Panc1 (cell line): ENCODE results near the gene RNF145. TPM values are rescaled to one million over a fixed set of nuclear protein-coding genes. Genes with fewer than 3 reads are reported as not detected.

Experiments used
- ATAC-seq: fragments of 200-7000 bp; cut with Tn5 transposase; 2 replicates; pipeline ENCODE4 v1.9.1; 2020; ENCODE audit warnings: mild to moderate bottlenecking, moderate library complexity
- BruUV-seq: library from RNA; stranded (reverse); fragments of 400-500 nt; replicated peaks from 2 replicates; lab custom pipeline; 2021; lab: Mats Ljungman, UMichigan
- CTCF ChIA-PET: fragments of 300-600 bp; sonication (Branson Sonifier 250); formaldehyde crosslinking; loops from one replicate; lab custom pipeline; 2022; ENCODE audit warnings: antibody characterized with exemption; lab: Charles Lee
- POLR2A ChIA-PET: fragments of 300-600 bp; sonication (Branson Sonifier 250); formaldehyde crosslinking; loops from one replicate; lab custom pipeline; 2022; ENCODE audit warnings: antibody characterized with exemption; lab: Charles Lee
- DNase-seq: peaks from one replicate; pipeline ENCODE4 v3.0.0-alpha.2; 2010; ENCODE audit warnings: low read depth, low spot score
- H3K27ac ChIP-seq: 2 replicates; pipeline ENCODE4 v1.5.1; 2011; ENCODE audit warnings: mild to moderate bottlenecking, low read length, inconsistent platforms
- H3K27me3 ChIP-seq: fragments of 200-500 bp; sonication (Bioruptor generic); 2 replicates; pipeline ENCODE4 v1.6.0; 2014; ENCODE audit warnings: low read length, inconsistent platforms; ENCODE audit not compliant: control insufficient read depth, insufficient read depth
- H3K36me3 ChIP-seq: fragments of 200-500 bp; sonication (Bioruptor generic); 2 replicates; pipeline ENCODE4 v1.5.1; 2014; ENCODE audit warnings: inconsistent platforms, mild to moderate bottlenecking, low read length, moderate library complexity; ENCODE audit not compliant: control insufficient read depth, insufficient read depth
- H3K4me1 ChIP-seq: 2 replicates; pipeline ENCODE4 v1.5.1; 2011; ENCODE audit warnings: inconsistent platforms, mild to moderate bottlenecking, low read length, moderate library complexity; ENCODE audit not compliant: control insufficient read depth, insufficient read depth
- H3K4me3 ChIP-seq, 2 experiments: 2 replicates each; pipeline ENCODE4 v1.5.1; 2011 to 2012; ENCODE audit warnings: low read depth in 2 of 2, low read length in 2 of 2, mild to moderate bottlenecking in 2 of 2, inconsistent platforms in 1 of 2, moderate library complexity in 1 of 2
- H3K9me3 ChIP-seq: fragments of 200-500 bp; sonication (Bioruptor generic); 2 replicates; pipeline ENCODE4 v1.5.1; 2014; ENCODE audit warnings: low read depth, mild to moderate bottlenecking, inconsistent platforms, low read length, moderate library complexity; ENCODE audit not compliant: control insufficient read depth, insufficient read depth
- POLR2AphosphoS5 ChIP-seq: IDR thresholded peaks from 2 replicates; pipeline ENCODE4 v1.6.1; 2012; ENCODE audit warnings: mild to moderate bottlenecking, low read depth, low read length, moderate library complexity
- SIN3A ChIP-seq: IDR thresholded peaks from 2 replicates; pipeline ENCODE4 v1.6.1; 2012; ENCODE audit warnings: low read depth, mild to moderate bottlenecking, low read length, moderate library complexity, borderline replicate concordance; ENCODE audit not compliant: insufficient read depth
- TCF7L2 ChIP-seq: IDR thresholded peaks from 2 replicates; pipeline ENCODE4 v1.6.1; 2011; ENCODE audit warnings: mild to moderate bottlenecking, low read depth, low read length, inconsistent platforms
- in situ Hi-C: cut with HindIII; loops from 2 replicates; pipeline ENCODE4 v1.10.0; 2016; ENCODE audit warnings: low sequenced_read_pairs, low pct_unique_long_range_greater_than_20kb
- intact Hi-C: fragments of 100-400 bp; cut with micrococcal nuclease; formaldehyde crosslinking; loops from one replicate; pipeline ENCODE4 v1.10.0; 2022; ENCODE audit not compliant: unreplicated experiment
- total RNA-seq: library from RNA; stranded (reverse); gene quantifications from one replicate; pipeline ENCODE4 v1.2.1, GENCODE V29; 2021; ENCODE audit not compliant: unreplicated experiment
- TF ChIP-seq, protein P1 (sequence below), 2 experiments: IDR thresholded peaks; 2 replicates each; pipeline ENCODE4 v1.6.1; 2011 to 2012; ENCODE audit warnings: low read depth in 2 of 2, control low read depth in 1 of 2, low read length in 1 of 2, mild to moderate bottlenecking in 1 of 2, moderate library complexity in 1 of 2; ENCODE audit not compliant: insufficient read depth in 1 of 2
- TF ChIP-seq, protein P2 (sequence below): fragments of 450-650 bp; IDR thresholded peaks from 2 replicates; pipeline ENCODE4 v1.5.1; 2017; ENCODE audit warnings: mild to moderate bottlenecking

RNF145 gene
- total RNA-seq, 1 experiment from 2014 or later, result 81.8 TPM

DNA sequence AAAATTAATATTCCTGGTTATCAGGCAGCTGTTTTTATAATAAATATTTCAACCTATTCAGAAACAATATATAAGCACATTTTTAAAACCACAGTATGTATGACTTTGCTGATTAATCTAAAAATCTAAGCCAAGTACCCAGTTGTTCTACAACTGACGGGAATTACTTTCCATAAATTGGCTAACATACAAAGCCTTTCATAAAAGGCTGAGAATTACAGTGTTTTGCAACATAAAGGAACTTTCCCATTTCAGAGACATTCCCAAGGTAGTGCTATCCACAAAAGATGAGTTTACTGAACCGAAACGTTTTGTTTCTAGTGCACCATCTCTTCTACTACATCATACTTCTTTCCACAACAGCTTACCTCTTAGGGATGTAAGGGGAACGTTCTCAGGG, 7.2 kb downstream of the RNF145 start:
- H3K4me3 ChIP-seq, result no peak overlapping the region
- DNase-seq (no peak), ATAC-seq (no peak)
- no peaks in the 10 kb centered on the region for H3K27me3 ChIP-seq
- ChIA-PET POLR2A (no interaction called here), CTCF (no interaction called here)
- in situ Hi-C loops, result no loop called here
- TF ChIP-seq SIN3A (no peak), POLR2AphosphoS5 (no peak), TCF7L2 (no peak)
- TF ChIP-seq, protein P1, sequence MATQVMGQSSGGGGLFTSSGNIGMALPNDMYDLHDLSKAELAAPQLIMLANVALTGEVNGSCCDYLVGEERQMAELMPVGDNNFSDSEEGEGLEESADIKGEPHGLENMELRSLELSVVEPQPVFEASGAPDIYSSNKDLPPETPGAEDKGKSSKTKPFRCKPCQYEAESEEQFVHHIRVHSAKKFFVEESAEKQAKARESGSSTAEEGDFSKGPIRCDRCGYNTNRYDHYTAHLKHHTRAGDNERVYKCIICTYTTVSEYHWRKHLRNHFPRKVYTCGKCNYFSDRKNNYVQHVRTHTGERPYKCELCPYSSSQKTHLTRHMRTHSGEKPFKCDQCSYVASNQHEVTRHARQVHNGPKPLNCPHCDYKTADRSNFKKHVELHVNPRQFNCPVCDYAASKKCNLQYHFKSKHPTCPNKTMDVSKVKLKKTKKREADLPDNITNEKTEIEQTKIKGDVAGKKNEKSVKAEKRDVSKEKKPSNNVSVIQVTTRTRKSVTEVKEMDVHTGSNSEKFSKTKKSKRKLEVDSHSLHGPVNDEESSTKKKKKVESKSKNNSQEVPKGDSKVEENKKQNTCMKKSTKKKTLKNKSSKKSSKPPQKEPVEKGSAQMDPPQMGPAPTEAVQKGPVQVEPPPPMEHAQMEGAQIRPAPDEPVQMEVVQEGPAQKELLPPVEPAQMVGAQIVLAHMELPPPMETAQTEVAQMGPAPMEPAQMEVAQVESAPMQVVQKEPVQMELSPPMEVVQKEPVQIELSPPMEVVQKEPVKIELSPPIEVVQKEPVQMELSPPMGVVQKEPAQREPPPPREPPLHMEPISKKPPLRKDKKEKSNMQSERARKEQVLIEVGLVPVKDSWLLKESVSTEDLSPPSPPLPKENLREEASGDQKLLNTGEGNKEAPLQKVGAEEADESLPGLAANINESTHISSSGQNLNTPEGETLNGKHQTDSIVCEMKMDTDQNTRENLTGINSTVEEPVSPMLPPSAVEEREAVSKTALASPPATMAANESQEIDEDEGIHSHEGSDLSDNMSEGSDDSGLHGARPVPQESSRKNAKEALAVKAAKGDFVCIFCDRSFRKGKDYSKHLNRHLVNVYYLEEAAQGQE (IDR thresholded peaks at IDR 0.05; ENCODE audit: insufficient read depth in 1 of 2, low read depth in 2 of 2, low read length in 1 of 2), result no peak
- TF ChIP-seq, protein P2, sequence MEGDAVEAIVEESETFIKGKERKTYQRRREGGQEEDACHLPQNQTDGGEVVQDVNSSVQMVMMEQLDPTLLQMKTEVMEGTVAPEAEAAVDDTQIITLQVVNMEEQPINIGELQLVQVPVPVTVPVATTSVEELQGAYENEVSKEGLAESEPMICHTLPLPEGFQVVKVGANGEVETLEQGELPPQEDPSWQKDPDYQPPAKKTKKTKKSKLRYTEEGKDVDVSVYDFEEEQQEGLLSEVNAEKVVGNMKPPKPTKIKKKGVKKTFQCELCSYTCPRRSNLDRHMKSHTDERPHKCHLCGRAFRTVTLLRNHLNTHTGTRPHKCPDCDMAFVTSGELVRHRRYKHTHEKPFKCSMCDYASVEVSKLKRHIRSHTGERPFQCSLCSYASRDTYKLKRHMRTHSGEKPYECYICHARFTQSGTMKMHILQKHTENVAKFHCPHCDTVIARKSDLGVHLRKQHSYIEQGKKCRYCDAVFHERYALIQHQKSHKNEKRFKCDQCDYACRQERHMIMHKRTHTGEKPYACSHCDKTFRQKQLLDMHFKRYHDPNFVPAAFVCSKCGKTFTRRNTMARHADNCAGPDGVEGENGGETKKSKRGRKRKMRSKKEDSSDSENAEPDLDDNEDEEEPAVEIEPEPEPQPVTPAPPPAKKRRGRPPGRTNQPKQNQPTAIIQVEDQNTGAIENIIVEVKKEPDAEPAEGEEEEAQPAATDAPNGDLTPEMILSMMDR, result no peak
- intact Hi-C loops, result no loop called here
- H3K27ac ChIP-seq, result no peak overlapping the region
- H3K36me3 ChIP-seq, result peaks cover 17% of the 10 kb centered on the region
- H3K4me1 ChIP-seq, result peaks cover 32% of the 10 kb centered on the region
- no peaks in the 10 kb centered on the region for H3K9me3 ChIP-seq
- BruUV-seq, result no TSS peak

DNA sequence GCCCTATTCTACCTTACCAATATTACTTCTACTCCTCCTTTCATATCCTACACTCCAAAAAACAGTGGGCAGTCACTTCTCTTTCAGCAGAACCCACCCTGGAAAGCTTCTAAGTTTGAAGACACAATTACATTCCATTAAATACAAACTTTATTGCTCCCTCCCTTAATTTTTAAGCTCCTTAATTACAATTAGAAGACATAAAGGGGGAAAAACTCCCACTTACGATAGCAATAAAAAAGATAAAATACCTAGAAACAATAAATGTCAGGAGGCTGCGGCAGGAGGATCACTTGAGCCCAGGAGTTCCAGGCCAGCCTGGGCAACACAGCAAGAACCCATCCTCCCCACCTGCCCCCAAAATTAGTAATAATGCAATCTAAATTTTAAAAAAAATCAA, 9.6 kb downstream of the RNF145 start:
- POLR2A ChIA-PET, result no interaction called here

More for the DNA sequence above, 9.6 kb downstream of the RNF145 start:
- CTCF ChIA-PET, result no interaction called here
- no peak overlapping the region for H3K4me3 ChIP-seq
- no peaks in the 10 kb centered on the region for H3K27me3 ChIP-seq
- DNase-seq (no peak), ATAC-seq (no peak)
- H3K4me1 ChIP-seq, result peaks cover 10% of the 10 kb centered on the region
- peaks cover 21% of the 10 kb centered on the region for H3K36me3 ChIP-seq
- H3K27ac ChIP-seq, result no peak overlapping the region
- intact Hi-C loops (no loop called here), in situ Hi-C loops (no loop called here)
- H3K9me3 ChIP-seq, result no peaks in the 10 kb centered on the region
- TF ChIP-seq, protein P1 (IDR thresholded peaks at IDR 0.05; ENCODE audit: insufficient read depth in 1 of 2, low read depth in 2 of 2, low read length in 1 of 2), result no peak
- TF ChIP-seq, protein P2, result no peak
- no peak for TF ChIP-seq POLR2AphosphoS5
- no peak for TF ChIP-seq TCF7L2
- no peak for TF ChIP-seq SIN3A
- no TSS peak for BruUV-seq
